HepG2 (cell line): ENCODE results near the gene CCL18. TPM values are rescaled to one million over a fixed set of nuclear protein-coding genes. Genes with fewer than 3 reads are reported as not detected.

ENCODE experiments used
- ATAC-seq: fragments of 200-7000 bp; cut with Tn5 transposase; 3 replicates; pipeline ENCODE4 v1.9.1; 2020; ENCODE audit warnings: mild to moderate bottlenecking, moderate library complexity
- BruUV-seq: library from RNA; stranded (reverse); fragments of 400-500 nt; replicated peaks from 2 replicates; lab custom pipeline; 2021; lab: Mats Ljungman, UMichigan
- CTCF ChIA-PET: fragments of 300-600 bp; formaldehyde crosslinking; extraction: SDS; loops from one replicate; lab custom pipeline; 2021; ENCODE audit warnings: low total read pairs, inconsistent platforms, low intra/inter-chr PET ratio; lab: Yijun Ruan, JAX
- POLR2A ChIA-PET: fragments of 350-600 bp; sonication (Branson Sonifier 250); formaldehyde crosslinking; loops from one replicate; lab custom pipeline; 2020; ENCODE audit warnings: antibody characterized with exemption, inconsistent platforms; lab: Yijun Ruan, JAX
- DNase-seq: peaks from one replicate; pipeline ENCODE4 v3.0.0-alpha.2; 2015; ENCODE audit warnings: low spot score
- FAIRE-seq: peaks from 3 replicates; lab custom pipeline; 2011; peaks lifted over from hg19 to GRCh38; lab: Jason Lieb, UNC
- H2AFZ ChIP-seq: one replicate; pipeline ENCODE4 v1.6.1; 2011; ENCODE audit warnings: low read length, inconsistent platforms
- H3K27ac ChIP-seq: fragments of 300-600 bp; 3 replicates; pipeline ENCODE4 v1.8.0; 2011; ENCODE audit warnings: mixed run types, mild to moderate bottlenecking, mixed read lengths, low read length, inconsistent platforms; ENCODE audit not compliant: insufficient read depth; ENCODE audit errors: extremely low read length
- H3K27me3 ChIP-seq, 2 experiments: fragments of 200-600 bp in 1 of 2; 2 replicates in 1 of 2; 3 replicates in 1 of 2; pipeline versions ENCODE4 v1.6.0 to v1.8.0; 2011; ENCODE audit warnings: low read length in 2 of 2, mild to moderate bottlenecking in 2 of 2, moderate library complexity in 2 of 2, inconsistent platforms in 1 of 2; ENCODE audit not compliant: insufficient read depth in 2 of 2, control insufficient read depth in 1 of 2
- H3K36me3 ChIP-seq, 2 experiments: fragments of 200-600 bp in 1 of 2; replicated peaks in 1 of 2; 2 replicates in 1 of 2; 3 replicates in 1 of 2; pipeline versions ENCODE4 v1.5.1 to v1.8.0; 2011; ENCODE audit warnings: low read length in 2 of 2, inconsistent platforms in 1 of 2; ENCODE audit not compliant: insufficient read depth in 2 of 2, control insufficient read depth in 1 of 2
- H3K4me1 ChIP-seq: 2 replicates; pipeline ENCODE4 v1.5.1; 2012; ENCODE audit warnings: low read length, inconsistent platforms; ENCODE audit not compliant: insufficient read depth
- H3K4me2 ChIP-seq: 2 replicates; pipeline ENCODE4 v1.6.0; 2011; ENCODE audit warnings: low read depth, low read length, inconsistent platforms
- H3K4me3 ChIP-seq, 3 experiments: fragments of 200-600 bp in 1 of 3; sonication (generic), shearing (Covaris generic) in 1 of 3; replicated peaks in 1 of 3; 2 replicates each; pipeline ENCODE4 v1.5.1; 2011 to 2016; ENCODE audit warnings: low read length in 3 of 3, inconsistent platforms in 2 of 3, low read depth in 2 of 3, mild to moderate bottlenecking in 2 of 3, control low read depth in 1 of 3, mixed read lengths in 1 of 3; ENCODE audit not compliant: insufficient read depth in 1 of 3
- H3K79me2 ChIP-seq: one replicate; pipeline ENCODE4 v1.6.1; 2011; ENCODE audit warnings: low read length, inconsistent platforms; ENCODE audit not compliant: insufficient read depth
- H3K9ac ChIP-seq: 2 replicates; pipeline ENCODE4 v1.6.0; 2011; ENCODE audit warnings: mild to moderate bottlenecking, low read depth, low read length, inconsistent platforms; ENCODE audit not compliant: insufficient read depth
- H3K9me3 ChIP-seq: 2 replicates; pipeline ENCODE4 v1.5.1; 2012; ENCODE audit warnings: mild to moderate bottlenecking, low read length
- H4K20me1 ChIP-seq: 2 replicates; pipeline ENCODE4 v1.6.0; 2011; ENCODE audit warnings: inconsistent platforms, mild to moderate bottlenecking, low read length, moderate library complexity; ENCODE audit not compliant: insufficient read depth
- ARNT2 ChIP-seq: sonication (generic); formaldehyde crosslinking; IDR thresholded peaks from 2 replicates; pipeline ENCODE4 v1.8.0; 2022; ENCODE audit warnings: mild to moderate bottlenecking, low read depth, missing genetic modification reagents, moderate library complexity
- ATF7-NPFF ChIP-seq: sonication (generic); formaldehyde crosslinking; IDR thresholded peaks from 2 replicates; pipeline ENCODE4 v1.8.1; 2023; ENCODE audit warnings: mild to moderate bottlenecking, low read depth, missing genetic modification reagents, moderate library complexity
- CENPBD1 ChIP-seq: sonication (generic); formaldehyde crosslinking; IDR thresholded peaks from 2 replicates; pipeline ENCODE4 v1.8.0; 2022; ENCODE audit warnings: missing genetic modification reagents, low read depth, mild to moderate bottlenecking, borderline replicate concordance
- IRF9 ChIP-seq: sonication (generic); formaldehyde crosslinking; IDR thresholded peaks from 2 replicates; pipeline ENCODE4 v1.8.0; 2022; ENCODE audit warnings: missing genetic modification reagents, mild to moderate bottlenecking, borderline replicate concordance
- NCOR1 ChIP-seq: fragments of 200-600 bp; sonication (generic); IDR thresholded peaks from 2 replicates; pipeline ENCODE4 v1.7.0; 2017; ENCODE audit warnings: antibody characterized with exemption, low read length, borderline replicate concordance
- TBP ChIP-seq: sonication (generic); formaldehyde crosslinking; IDR thresholded peaks from 2 replicates; pipeline ENCODE4 v1.5.0; 2020; ENCODE audit warnings: missing genetic modification reagents
- ZBTB49 ChIP-seq: sonication (generic); formaldehyde crosslinking; IDR thresholded peaks from 2 replicates; pipeline ENCODE4 v1.4.0; 2020; ENCODE audit warnings: missing genetic modification reagents, borderline replicate concordance
- ZNF614 ChIP-seq: IDR thresholded peaks from 2 replicates; pipeline ENCODE4 v1.6.1; 2018; ENCODE audit warnings: missing biosample characterization, missing genetic modification reagents, inconsistent platforms, borderline replicate concordance
- ZNF720 ChIP-seq: sonication (generic); formaldehyde crosslinking; IDR thresholded peaks from 2 replicates; pipeline ENCODE4 v1.4.0; 2020; ENCODE audit warnings: missing genetic modification reagents
- WGBS: methylation state at CpG from one replicate; pipeline ENCODE4 v1.1.6; 2017; ENCODE audit warnings: low lambda C conversion rate; 5-methylcytosine and 5-hydroxymethylcytosine counted together
- in situ Hi-C: cut with HindIII; loops from 2 replicates; pipeline ENCODE4 v1.10.0; 2017; ENCODE audit warnings: low pct_unique_long_range_greater_than_20kb; ENCODE audit not compliant: extremely low pct_ligation_motif_present
- intact Hi-C: fragments of 100-400 bp; cut with micrococcal nuclease; formaldehyde crosslinking; loops from one replicate; pipeline ENCODE4 v1.10.0; 2022; ENCODE audit not compliant: unreplicated experiment
- polyA plus RNA-seq, 8 experiments: library from polyadenylated mRNA; depleted of rRNA in 3 of 8; stranded (reverse) in 7 of 8; unstranded in 1 of 8; fragments of >200 nt; fragmentation: Illumina TruSeq in 4 of 8; extraction: Trizol in 4 of 8; gene quantifications; 2 replicates each; pipeline versions ENCODE4 v1.2.1 to v1.2.3, GENCODE V29; 2011 to 2016; ENCODE audit warnings: low read depth in 4 of 8, missing spikeins in 1 of 8, mixed read lengths in 1 of 8; ENCODE audit not compliant: insufficient read depth in 1 of 8
- total RNA-seq, 5 experiments: library from RNA; depleted of rRNA; stranded (reverse); fragments of >200 nt; fragmentation: Illumina TruSeq; extraction: Trizol; gene quantifications; 2 replicates each; pipeline ENCODE4 v1.2.3, GENCODE V29; 2016; ENCODE audit warnings: low read depth in 1 of 5
- TF ChIP-seq, protein P1 (sequence below): sonication (generic); formaldehyde crosslinking; IDR thresholded peaks from 2 replicates; pipeline ENCODE4 v1.5.0; 2020; ENCODE audit warnings: missing genetic modification reagents
- TF ChIP-seq, protein P2 (sequence below), 2 experiments: sonication (generic) in 1 of 2; formaldehyde crosslinking in 1 of 2; IDR thresholded peaks; 2 replicates each; pipeline versions ENCODE4 v1.6.1 to v1.9.0; 2014 to 2022; ENCODE audit warnings: antibody characterized with exemption in 1 of 2, borderline replicate concordance in 1 of 2, inconsistent platforms in 1 of 2, low read depth in 1 of 2, missing genetic modification reagents in 1 of 2

The CCL18 gene
- total and polyA plus RNA-seq, 2 of the 13 experiments (the other 11 are each of a cell fraction or from before 2014, with no cell fraction given): not detected

- FAIRE-seq: no peak
- H3K4me3 ChIP-seq: no peak overlapping the region
- no peak overlapping the region for H3K9ac ChIP-seq
- no peaks in the 10 kb centered on the region for H4K20me1 ChIP-seq
- no TSS peak for BruUV-seq
- no peak overlapping the region for H2AFZ ChIP-seq
- H3K36me3 ChIP-seq: no peaks in the 10 kb centered on the region
- H3K27ac ChIP-seq: no peak overlapping the region
- no peaks in the 10 kb centered on the region for H3K9me3 ChIP-seq
- ChIA-PET POLR2A (no interaction called here), CTCF (no interaction called here)
- WGBS: 57% methylated on average over 6 of the region's 6 CpGs
- H3K4me1 ChIP-seq: no peaks in the 10 kb centered on the region
- H3K4me2 ChIP-seq: no peak overlapping the region
- no peak for ATAC-seq
- DNase-seq: no peak
- intact Hi-C loops (no loop called here), in situ Hi-C loops (no loop called here)
- no peaks in the 10 kb centered on the region for H3K27me3 ChIP-seq
- no peaks in the 10 kb centered on the region for H3K79me2 ChIP-seq
- TF ChIP-seq TBP (CRISPR knock-in tag): no peak
- TF ChIP-seq NCOR1: no peak
- TF ChIP-seq ARNT2: no peak
- TF ChIP-seq ZNF720: no peak
- no peak for TF ChIP-seq ZNF614 (CRISPR knock-in tag)
- TF ChIP-seq CENPBD1 (CRISPR knock-in tag): no peak
- TF ChIP-seq, protein P1, sequence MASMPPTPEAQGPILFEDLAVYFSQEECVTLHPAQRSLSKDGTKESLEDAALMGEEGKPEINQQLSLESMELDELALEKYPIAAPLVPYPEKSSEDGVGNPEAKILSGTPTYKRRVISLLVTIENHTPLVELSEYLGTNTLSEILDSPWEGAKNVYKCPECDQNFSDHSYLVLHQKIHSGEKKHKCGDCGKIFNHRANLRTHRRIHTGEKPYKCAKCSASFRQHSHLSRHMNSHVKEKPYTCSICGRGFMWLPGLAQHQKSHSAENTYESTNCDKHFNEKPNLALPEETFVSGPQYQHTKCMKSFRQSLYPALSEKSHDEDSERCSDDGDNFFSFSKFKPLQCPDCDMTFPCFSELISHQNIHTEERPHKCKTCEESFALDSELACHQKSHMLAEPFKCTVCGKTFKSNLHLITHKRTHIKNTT: no peak
- no peak for TF ChIP-seq IRF9 (CRISPR knock-in tag)
- no peak for TF ChIP-seq ZBTB49
- TF ChIP-seq ATF7-NPFF: no peak
- TF ChIP-seq, protein P2, sequence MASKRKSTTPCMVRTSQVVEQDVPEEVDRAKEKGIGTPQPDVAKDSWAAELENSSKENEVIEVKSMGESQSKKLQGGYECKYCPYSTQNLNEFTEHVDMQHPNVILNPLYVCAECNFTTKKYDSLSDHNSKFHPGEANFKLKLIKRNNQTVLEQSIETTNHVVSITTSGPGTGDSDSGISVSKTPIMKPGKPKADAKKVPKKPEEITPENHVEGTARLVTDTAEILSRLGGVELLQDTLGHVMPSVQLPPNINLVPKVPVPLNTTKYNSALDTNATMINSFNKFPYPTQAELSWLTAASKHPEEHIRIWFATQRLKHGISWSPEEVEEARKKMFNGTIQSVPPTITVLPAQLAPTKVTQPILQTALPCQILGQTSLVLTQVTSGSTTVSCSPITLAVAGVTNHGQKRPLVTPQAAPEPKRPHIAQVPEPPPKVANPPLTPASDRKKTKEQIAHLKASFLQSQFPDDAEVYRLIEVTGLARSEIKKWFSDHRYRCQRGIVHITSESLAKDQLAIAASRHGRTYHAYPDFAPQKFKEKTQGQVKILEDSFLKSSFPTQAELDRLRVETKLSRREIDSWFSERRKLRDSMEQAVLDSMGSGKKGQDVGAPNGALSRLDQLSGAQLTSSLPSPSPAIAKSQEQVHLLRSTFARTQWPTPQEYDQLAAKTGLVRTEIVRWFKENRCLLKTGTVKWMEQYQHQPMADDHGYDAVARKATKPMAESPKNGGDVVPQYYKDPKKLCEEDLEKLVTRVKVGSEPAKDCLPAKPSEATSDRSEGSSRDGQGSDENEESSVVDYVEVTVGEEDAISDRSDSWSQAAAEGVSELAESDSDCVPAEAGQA (IDR thresholded peaks at IDR 0.05; ENCODE audit: low read depth): no peak
- TF ChIP-seq, protein P2 (CRISPR knock-in tag; IDR thresholded peaks at IDR 0.05; ENCODE audit: borderline replicate concordance): no peak
Measured at GRCh38 chr17:36024106-36024869, 39.8 kb upstream of the CCL18 start.
